Tibial nerve (tissue), 4 donors: ENCODE measurements around the gene MPRIP.

ENCODE experiments used
- CTCF ChIP-seq, 5 experiments: fragments of 200-600 bp in 3 of 5; fragments of 450-650 bp in 2 of 5; sonication (generic) in 3 of 5; IDR thresholded peaks; one replicate each; pipeline ENCODE4 v1.5.1; 2016 to 2019; ENCODE audit warnings: antibody characterized with exemption in 5 of 5, mild to moderate bottlenecking in 3 of 5, moderate library complexity in 2 of 5
- EP300 ChIP-seq, 2 donors: sonication (generic); formaldehyde crosslinking; IDR thresholded peaks; one replicate each; pipeline ENCODE4 v1.6.1; 2017; ENCODE audit warnings: antibody characterized with exemption in 2 of 2, mild to moderate bottlenecking in 1 of 2

DNA sequence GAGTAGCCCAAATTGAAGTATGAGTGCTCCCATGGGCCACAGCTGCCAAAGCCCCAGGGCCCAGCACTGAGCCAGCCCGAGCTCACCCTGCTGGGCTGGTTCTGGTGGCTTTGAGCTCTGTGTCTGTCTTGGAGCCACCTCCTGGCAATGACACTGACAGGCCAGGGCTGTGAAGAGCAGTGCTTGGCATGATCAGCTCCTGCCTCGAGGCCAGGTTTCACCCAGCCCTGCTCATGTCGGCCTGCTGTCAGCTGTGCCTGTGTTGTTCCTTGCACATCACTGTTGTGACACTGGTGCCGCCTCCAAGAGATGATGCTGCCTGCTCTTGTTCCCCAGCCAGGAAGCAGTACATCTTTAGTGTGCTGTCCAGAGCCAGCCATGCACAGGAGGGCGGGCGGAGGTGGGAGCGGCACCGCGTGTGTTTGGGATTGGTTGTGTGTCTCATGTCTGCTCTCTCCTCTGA lies 137.9 kb downstream of the MPRIP start:
- TF ChIP-seq CTCF (IDR thresholded peaks at IDR 0.05): no peak
- TF ChIP-seq EP300 (IDR thresholded peaks at IDR 0.05): no peak
